ENCODE results near the gene ZNF608. TPM values are rescaled to one million over a fixed set of nuclear protein-coding genes. Genes with fewer than 3 reads are reported as not detected.
A peak's percentile ranks its signal among the peaks of the same experiment; 100 is the strongest.

ZNF608 gene
- polyA plus RNA-seq, 3 donors, result 58.7 to 68.3 (median 60.2) TPM

DNA sequence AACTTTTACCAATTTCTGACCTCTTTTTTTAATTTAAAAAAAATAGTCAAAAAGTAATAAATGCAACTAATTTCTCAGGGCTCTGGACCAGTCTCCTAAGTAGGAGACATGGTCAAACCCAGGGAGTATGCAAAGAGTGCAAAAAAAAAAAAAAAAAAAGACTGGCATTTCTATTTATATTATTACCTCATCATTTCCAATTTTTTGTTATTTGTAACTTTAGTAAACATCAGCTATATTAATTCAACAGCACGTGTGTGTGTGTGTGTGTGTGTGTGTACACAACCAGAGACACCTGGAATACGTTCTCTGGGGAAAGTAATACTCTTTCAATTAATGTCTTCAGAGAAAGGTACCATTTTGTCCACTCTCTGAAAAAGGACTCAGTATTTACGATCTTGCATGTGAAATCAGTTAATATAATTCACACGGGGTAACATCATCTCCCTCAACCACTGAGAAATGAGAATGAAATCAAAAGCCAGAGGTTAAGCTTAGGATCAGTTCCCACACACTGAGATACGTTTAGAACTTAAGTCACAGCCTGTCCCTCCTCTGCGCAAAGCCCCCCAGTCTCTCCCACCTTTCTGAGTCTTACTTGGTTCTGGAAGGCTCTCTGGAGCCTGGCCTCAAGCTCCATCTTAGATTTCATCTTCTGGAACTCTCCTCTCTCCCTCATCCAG lies 21.9 kb downstream of the ZNF608 start:
- no peak for DNase-seq (ENCODE audit: low read depth in 3 of 3, low spot score in 2 of 3)

DNA sequence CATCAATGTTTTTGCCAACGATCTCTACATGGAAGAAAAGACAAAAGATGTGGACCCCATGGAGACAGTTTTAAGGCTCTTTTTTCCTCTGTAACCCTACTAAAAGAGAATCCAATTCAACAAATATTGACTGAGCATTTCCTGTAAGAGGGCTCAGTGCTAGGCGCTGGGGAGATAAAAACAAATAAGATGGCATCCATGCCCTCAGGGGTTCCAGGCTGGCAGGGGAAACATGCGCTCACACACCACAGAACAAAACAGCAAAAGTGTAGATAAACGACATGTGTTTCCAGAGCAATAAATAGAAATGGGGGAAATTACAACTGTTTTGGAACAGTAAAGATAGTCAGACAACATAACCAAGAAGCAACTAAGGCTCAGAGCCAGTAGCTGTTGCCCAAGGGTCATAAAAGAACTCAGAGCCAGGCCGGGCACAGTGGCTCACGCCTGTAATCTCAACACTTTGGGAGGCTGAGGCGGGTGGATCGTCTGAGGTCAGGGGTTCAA lies 25.2 kb downstream of the ZNF608 start:
- no peak for DNase-seq (ENCODE audit: low read depth in 3 of 3, low spot score in 2 of 3)

DNA sequence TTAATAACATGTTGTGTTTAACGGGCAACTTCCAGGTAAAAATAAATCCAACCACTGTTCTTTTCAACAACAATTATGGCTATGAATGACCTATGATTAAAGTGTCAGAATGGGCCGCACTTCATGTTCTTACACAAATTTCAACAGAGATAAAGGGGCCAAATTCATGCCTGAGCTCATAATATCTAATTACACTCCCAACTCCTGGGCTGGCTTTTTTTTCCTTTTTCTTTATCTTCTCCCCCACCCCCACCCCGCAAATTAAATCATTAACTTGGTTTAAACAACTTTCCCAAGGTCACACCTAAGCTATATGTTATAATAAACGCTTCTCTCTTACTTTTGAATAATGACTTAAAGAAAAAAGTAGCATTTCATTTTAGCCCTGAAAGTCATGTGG lies 25.8 kb downstream of the ZNF608 start:
- DNase-seq (ENCODE audit: low read depth in 3 of 3, low spot score in 2 of 3), result no peak

DNA sequence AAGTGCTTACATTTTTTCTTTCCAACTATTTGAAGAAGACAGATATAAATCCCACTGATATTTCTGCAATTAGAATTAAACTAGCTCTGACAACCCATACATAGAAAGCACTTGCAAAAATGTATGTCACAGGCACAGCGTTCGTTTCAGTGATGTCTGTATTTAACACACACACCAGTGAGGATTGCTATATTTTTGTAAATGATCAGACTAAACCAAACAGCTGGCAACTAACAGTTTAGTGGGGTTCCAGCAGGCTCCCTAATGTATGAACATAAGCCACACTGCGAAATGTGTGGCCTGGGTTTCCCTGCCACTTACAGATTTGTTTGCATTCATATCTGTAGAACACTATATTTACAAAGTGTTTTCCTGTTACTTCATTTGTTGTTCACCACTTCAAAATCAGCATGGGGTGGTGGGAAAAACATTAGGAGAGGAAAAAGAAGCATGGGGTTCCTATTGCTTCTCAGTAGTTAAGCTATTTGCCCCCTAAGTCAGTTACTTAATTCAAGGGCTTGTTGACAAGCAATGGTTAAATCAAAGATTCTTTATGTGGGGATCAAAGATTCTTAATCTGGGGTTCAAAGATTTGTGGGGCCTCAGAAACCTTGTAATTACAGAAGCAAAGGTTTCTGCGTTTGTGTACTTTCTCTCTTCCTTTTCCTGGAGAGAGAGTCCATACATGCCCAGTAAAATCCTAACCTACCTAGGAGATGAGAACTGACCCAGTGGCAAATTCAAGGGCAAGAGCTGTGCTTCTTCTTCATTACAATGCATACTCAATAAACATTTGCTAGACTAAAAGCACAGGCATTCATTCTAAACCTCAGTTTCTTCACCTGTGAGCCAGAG lies 27.1 kb downstream of the ZNF608 start:
- no peak for DNase-seq (ENCODE audit: low read depth in 3 of 3, low spot score in 2 of 3)

GRCh38 chr5:124718380-124718789 lies 28.1 kb downstream of the ZNF608 start:
- no peak for DNase-seq (ENCODE audit: low read depth in 3 of 3, low spot score in 2 of 3)

GRCh38 chr5:124716169-124716568 lies 30.3 kb downstream of the ZNF608 start:
- no peak for DNase-seq (ENCODE audit: low read depth in 3 of 3, low spot score in 2 of 3)

GRCh38 chr5:124714910-124715309 lies 31.5 kb downstream of the ZNF608 start:
- no peak for DNase-seq (ENCODE audit: low read depth in 3 of 3, low spot score in 2 of 3)

GRCh38 chr5:124713595-124713994 lies 32.8 kb downstream of the ZNF608 start:
- DNase-seq (ENCODE audit: low read depth in 3 of 3, low spot score in 2 of 3), result no peak

GRCh38 chr5:124712731-124713305 lies 33.6 kb downstream of the ZNF608 start:
- DNase-seq (ENCODE audit: low read depth in 3 of 3, low spot score in 2 of 3), result no peak

- no peak for DNase-seq (ENCODE audit: low read depth in 3 of 3, low spot score in 2 of 3)
These were observed 38.4 kb downstream of the ZNF608 start for GRCh38 chr5:124708086-124708485.

DNA sequence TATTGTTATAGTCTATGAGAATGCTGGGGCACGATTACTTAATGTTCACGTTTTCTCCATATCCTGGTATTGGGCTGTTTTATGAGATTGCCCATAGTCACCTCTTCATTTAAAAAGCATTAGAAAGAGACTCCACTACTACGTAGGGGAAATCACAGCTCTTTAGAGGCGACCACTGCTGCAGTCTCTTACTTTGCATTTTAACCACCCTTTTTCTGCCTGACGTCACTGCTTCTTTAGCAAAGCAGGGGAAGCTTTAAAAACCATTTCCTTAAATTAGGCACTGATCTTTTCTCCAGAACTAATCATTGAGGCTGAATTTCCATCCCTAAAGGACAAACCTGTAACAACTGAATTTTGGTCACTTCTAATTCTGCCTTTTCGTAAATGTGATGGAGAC lies 38.9 kb downstream of the ZNF608 start:
- DNase-seq (ENCODE audit: low read depth in 3 of 3, low spot score in 2 of 3), result no peak

DNA sequence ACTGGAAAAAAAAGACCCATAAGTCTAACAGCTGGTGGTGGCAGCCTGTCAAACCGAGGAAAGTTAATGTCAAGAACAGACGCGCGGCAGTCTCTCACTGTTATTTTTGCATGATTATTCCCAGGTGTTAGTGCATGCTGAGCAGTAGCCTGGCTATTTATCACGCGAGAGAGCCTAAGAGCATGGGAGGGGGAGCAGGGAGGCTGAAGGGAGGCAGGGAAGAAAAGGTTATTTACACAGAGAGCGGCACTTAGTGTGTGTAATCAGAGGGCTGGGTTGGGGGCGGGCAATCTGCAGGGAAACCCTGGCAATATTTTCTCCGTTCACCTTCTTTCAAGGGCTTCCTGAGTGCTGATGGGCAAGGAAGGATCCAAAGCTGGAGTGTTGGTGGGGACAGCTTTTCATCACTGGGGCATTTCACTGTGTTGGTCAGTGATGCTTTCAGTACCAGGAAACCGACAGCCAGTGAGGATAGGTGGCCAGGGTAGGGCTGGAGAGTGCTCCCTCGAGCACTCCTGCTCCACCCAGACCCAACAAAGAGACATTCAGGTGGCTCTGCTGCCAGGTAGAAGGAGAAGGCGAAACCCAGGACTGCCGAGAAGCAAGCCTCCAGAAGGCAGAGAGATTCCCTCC lies 39.6 kb downstream of the ZNF608 start:
- peak in 1 of 3 donors; percentile 61 for DNase-seq (ENCODE audit: low read depth in 3 of 3, low spot score in 2 of 3)

- no peak for DNase-seq (ENCODE audit: low read depth in 3 of 3, low spot score in 2 of 3)
These were observed 40.4 kb downstream of the ZNF608 start for GRCh38 chr5:124706051-124706450.

- DNase-seq (ENCODE audit: low read depth in 3 of 3, low spot score in 2 of 3), result no peak
These were observed 40.9 kb downstream of the ZNF608 start for GRCh38 chr5:124705577-124705976.

DNA sequence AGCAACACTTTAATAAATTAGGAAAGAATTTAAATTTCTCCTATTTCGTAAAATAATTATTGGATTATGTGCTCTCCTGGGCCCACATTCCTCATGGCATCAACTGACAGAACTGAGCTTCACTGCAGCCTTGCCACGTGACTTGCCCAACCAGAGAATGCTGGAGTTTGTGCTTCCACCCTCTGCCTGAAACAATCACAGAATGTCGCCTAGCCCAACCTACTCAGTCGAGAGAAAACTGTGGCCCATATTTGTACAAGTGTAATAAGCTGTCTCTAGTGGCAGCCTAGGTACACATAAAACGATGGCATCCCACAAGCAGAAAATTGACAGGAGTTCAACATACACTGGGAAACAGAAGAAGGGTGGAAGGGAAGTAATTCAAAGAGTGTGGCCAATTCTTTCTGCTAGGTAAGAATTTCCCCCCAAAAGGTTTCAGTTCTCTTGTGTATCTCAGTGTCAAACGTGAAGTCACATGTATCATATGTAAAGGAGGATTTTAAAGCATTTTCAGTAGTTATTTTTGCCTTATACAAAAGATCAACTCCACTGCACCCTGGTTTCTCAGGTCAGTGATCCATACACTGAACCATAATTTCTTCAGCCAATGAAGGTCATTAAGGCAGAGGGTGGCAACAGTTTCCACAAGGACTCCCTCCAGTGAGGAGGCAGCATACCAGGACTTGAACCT lies 41.7 kb downstream of the ZNF608 start:
- no peak for DNase-seq (ENCODE audit: low read depth in 3 of 3, low spot score in 2 of 3)

GRCh38 chr5:124703995-124704394 lies 42.4 kb downstream of the ZNF608 start:
- no peak for DNase-seq (ENCODE audit: low read depth in 3 of 3, low spot score in 2 of 3)

GRCh38 chr5:124702525-124702924 lies 43.9 kb downstream of the ZNF608 start:
- peak in 1 of 3 donors; percentile 75 for DNase-seq (ENCODE audit: low read depth in 3 of 3, low spot score in 2 of 3)

DNA sequence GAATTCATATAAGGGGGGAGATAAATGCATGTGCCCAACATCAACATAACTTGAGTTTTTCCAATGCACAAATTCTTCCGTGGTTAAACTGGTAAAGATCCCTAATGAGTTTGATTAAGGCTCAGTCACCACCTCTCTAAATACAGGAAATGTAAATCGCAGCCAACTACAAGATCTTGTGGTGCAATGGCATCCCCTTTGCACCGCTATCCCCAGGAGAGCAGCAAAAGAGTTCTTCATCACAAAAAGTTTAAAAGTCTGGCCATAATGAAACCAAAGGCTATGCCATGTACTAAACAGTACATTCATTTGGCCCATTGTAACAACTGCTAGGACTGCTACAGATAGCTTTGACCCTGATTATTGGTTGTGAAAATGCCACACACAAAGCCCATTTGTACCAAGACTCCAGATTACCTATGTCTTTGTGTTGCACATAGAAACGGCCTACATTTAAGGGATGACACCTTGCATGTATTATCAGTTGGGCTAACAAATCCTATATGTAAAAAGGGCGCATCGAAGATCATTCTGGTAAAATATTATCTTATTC lies 44.5 kb downstream of the ZNF608 start:
- no peak for DNase-seq (ENCODE audit: low read depth in 3 of 3, low spot score in 2 of 3)

GRCh38 chr5:124701016-124701415 lies 45.4 kb downstream of the ZNF608 start:
- DNase-seq (ENCODE audit: low read depth in 3 of 3, low spot score in 2 of 3), result no peak

- no peak for DNase-seq (ENCODE audit: low read depth in 3 of 3, low spot score in 2 of 3)
These were observed 46.1 kb downstream of the ZNF608 start for GRCh38 chr5:124700333-124700732.
